Measurements from ENCODE around the gene LINGO3.

LINGO3 gene

DNA sequence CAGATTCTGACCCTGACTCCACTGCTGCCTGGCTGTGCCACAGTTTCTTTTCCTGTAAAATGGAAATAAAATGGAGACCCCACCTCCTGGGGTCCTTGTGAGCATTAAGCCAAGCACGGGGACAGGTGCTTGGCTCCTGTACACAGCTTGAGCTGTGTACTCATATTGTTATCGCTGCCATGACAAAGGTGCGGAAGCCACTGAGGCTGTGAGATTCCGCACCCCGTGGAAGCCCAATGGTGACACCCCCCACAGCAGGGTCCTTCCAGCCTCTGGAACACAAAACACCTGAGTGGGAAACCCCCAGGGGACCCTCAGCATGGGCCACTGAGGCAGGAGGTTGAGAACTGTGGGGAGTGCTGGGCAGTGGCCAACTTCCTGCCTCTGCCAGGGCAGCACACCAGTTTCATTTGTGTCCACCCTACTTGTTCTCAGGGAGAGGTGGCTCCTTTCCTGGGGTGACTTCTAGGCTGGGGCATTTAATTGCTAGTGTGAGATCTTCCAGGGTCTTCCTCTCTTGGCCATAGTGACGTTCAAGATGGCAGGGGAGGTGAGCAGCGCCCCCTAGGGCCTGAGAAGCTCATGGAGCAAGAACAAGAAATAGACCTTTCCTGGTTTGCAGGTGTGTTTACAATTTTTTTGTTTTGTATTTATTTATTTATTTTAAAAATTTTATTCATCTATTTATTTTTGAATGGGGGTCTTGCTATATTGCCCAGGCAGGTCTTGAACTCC lies 46.3 kb downstream of the LINGO3 start:
- DNase-seq (ENCODE audit: low read depth), result no peak

DNA sequence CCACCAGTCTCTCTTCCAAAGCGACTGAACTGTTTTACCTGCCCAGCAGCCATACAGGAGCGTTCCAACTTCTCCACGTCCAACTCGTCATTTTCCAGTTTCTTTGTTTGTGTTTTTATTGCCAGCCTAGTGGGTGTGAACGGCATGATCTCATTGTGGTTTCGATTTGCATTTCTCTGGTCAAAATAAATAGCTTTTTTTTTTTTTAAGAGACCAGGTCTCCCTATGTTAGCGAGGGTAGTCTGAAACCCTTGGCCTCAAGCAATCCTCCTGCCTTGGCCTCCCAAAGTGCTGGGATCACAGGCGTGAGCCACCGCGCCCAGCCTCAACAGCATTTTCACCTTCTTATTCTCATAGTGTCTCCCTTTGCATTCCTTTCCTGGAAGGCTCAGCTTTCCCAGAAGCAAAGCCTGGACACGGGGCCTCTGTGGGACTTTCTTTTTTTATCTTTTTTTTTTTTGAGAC lies 47.6 kb downstream of the LINGO3 start:
- peak; percentile 42 for DNase-seq (ENCODE audit: low read depth)

DNA sequence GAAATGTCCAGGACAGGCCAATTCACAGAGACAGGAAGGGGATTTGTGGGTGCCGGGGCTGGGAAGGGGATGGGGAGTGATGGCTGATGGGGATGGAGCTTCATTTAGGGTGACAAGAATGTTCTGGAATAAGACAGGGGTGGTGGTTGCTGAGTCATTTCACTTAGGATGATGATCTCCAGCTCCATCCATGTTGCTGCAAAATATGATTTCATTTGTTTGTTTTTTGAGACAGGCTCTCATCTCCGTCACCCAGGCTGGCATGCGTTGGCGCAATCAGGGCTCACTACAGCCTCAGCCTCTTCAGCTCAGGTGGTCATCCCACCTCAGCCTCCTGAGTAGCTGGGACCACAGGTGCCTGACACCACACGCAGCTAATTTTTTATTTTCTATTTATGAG lies 48.6 kb downstream of the LINGO3 start:
- DNase-seq (ENCODE audit: low read depth), result peak; percentile 64
